GM12878 (cell line): ENCODE data around the gene KLHDC9. TPM values are rescaled to one million over a fixed set of nuclear protein-coding genes. Genes with fewer than 3 reads are reported as not detected.

Source experiments
- ATAC-seq: fragments of 200-7000 bp; cut with Tn5 transposase; 3 replicates; pipeline ENCODE4 v1.9.1; 2020; ENCODE audit warnings: mild to moderate bottlenecking, moderate library complexity
- BruUV-seq: library from RNA; stranded (reverse); fragments of 400-500 nt; replicated peaks from 2 replicates; lab custom pipeline; 2021; lab: Mats Ljungman, UMichigan
- CTCF ChIA-PET: fragments of 300-600 bp; sonication (Branson Sonifier 250); formaldehyde crosslinking; extraction: SDS; loops from one replicate; lab custom pipeline; 2021; ENCODE audit warnings: inconsistent platforms; lab: Yijun Ruan, JAX
- POLR2A ChIA-PET: fragments of 350-600 bp; formaldehyde crosslinking; extraction: SDS; loops from one replicate; lab custom pipeline; 2021; ENCODE audit warnings: inconsistent platforms; lab: Charles Lee
- RAD21 ChIA-PET: fragments of 300-600 bp; sonication (Branson Sonifier 250); formaldehyde crosslinking; loops from one replicate; lab custom pipeline; 2023; ENCODE audit warnings: antibody characterized with exemption; ENCODE audit not compliant: unreplicated experiment; lab: Charles Lee
- SMC1A ChIA-PET: fragments of 300-600 bp; sonication (Branson Sonifier 250); formaldehyde crosslinking; loops from one replicate; lab custom pipeline; 2023; ENCODE audit not compliant: unreplicated experiment, uncharacterized antibody; lab: Charles Lee
- DNase-seq: peaks from one replicate; pipeline ENCODE4 v3.0.0-alpha.2; 2011; ENCODE audit warnings: low read depth, low spot score
- FAIRE-seq: peaks from 3 replicates; lab custom pipeline; 2011; peaks lifted over from hg19 to GRCh38; lab: Jason Lieb, UNC
- H2AFZ ChIP-seq: 2 replicates; pipeline ENCODE4 v1.6.0; 2011; ENCODE audit warnings: low read depth, low read length, control low read depth; ENCODE audit not compliant: control insufficient read depth
- H3K27ac ChIP-seq: 2 replicates; pipeline ENCODE4 v1.5.1; 2011; ENCODE audit warnings: control low read depth; ENCODE audit not compliant: control insufficient read depth, insufficient read depth
- H3K27me3 ChIP-seq, 2 experiments: replicated peaks in 1 of 2; 2 replicates each; pipeline versions ENCODE4 v1.6.0 to v1.6.1; 2011; ENCODE audit warnings: low read length in 1 of 2; ENCODE audit not compliant: control insufficient read depth in 2 of 2, insufficient read depth in 2 of 2
- H3K36me3 ChIP-seq, 2 experiments: 2 replicates each; pipeline ENCODE4 v1.5.1; 2011; ENCODE audit warnings: low read length in 1 of 2; ENCODE audit not compliant: control insufficient read depth in 2 of 2, insufficient read depth in 2 of 2
- H3K4me1 ChIP-seq: 2 replicates; pipeline ENCODE4 v1.6.1; 2011; ENCODE audit warnings: mild to moderate bottlenecking, low read length, moderate library complexity, mixed read lengths; ENCODE audit not compliant: control insufficient read depth, insufficient read depth
- H3K4me2 ChIP-seq: 2 replicates; pipeline ENCODE4 v1.6.0; 2011; ENCODE audit warnings: control low read depth; ENCODE audit not compliant: control insufficient read depth, insufficient read depth
- H3K4me3 ChIP-seq: fragments of 200-600 bp; sonication (generic); 2 replicates; pipeline ENCODE4 v1.5.1; 2016
- H3K79me2 ChIP-seq: 2 replicates; pipeline ENCODE4 v1.6.0; 2011; ENCODE audit warnings: low read length; ENCODE audit not compliant: control insufficient read depth, insufficient read depth
- H3K9ac ChIP-seq: 2 replicates; pipeline ENCODE4 v1.8.0; 2011; ENCODE audit warnings: low read length, control low read depth, mixed read lengths; ENCODE audit not compliant: control insufficient read depth, insufficient read depth
- H3K9me3 ChIP-seq: replicated peaks from 3 replicates; pipeline ENCODE4 v1.5.1; 2011; ENCODE audit warnings: mild to moderate bottlenecking, low read length; ENCODE audit not compliant: control insufficient read depth, insufficient read depth
- H4K20me1 ChIP-seq: 2 replicates; pipeline ENCODE4 v1.6.0; 2011; ENCODE audit not compliant: control insufficient read depth, insufficient read depth
- ATF3 ChIP-seq: IDR thresholded peaks from 2 replicates; pipeline ENCODE4 v1.6.1; 2011; ENCODE audit warnings: low read depth, mild to moderate bottlenecking, low read length, moderate library complexity, borderline replicate concordance; ENCODE audit errors: extremely low read depth
- CBX5 ChIP-seq: sonication (generic); IDR thresholded peaks from 2 replicates; pipeline ENCODE4 v1.6.1; 2016; ENCODE audit warnings: low read depth, moderate library complexity, mild to moderate bottlenecking, inconsistent platforms
- CHD4 ChIP-seq: fragments of 200-600 bp; sonication (generic); IDR thresholded peaks from 2 replicates; pipeline ENCODE4 v1.6.1; 2016; ENCODE audit warnings: mild to moderate bottlenecking
- CREM ChIP-seq: IDR thresholded peaks from 2 replicates; pipeline ENCODE4 v1.6.1; 2014; ENCODE audit warnings: antibody characterized with exemption, low read depth
- FOXM1 ChIP-seq: IDR thresholded peaks from 2 replicates; pipeline ENCODE4 v1.6.1; 2012; ENCODE audit warnings: low read depth, mild to moderate bottlenecking, inconsistent platforms, low read length, moderate library complexity
- IRF4 ChIP-seq: IDR thresholded peaks from 2 replicates; pipeline ENCODE4 v1.6.1; 2011; ENCODE audit warnings: low read depth, low read length
- JUNB ChIP-seq: IDR thresholded peaks from 2 replicates; pipeline ENCODE4 v1.6.1; 2016; ENCODE audit warnings: antibody characterized with exemption, mild to moderate bottlenecking
- KLF5 ChIP-seq: fragments of 450-650 bp; IDR thresholded peaks from 2 replicates; pipeline ENCODE4 v1.6.1; 2014; ENCODE audit warnings: mild to moderate bottlenecking; ENCODE audit not compliant: partially characterized antibody
- POLR2A ChIP-seq: IDR thresholded peaks from 2 replicates; pipeline ENCODE4 v1.6.1; 2011; ENCODE audit warnings: low read depth, mild to moderate bottlenecking, low read length
- RAD51 ChIP-seq: fragments of 450-650 bp; IDR thresholded peaks from 2 replicates; pipeline ENCODE4 v1.6.1; 2016; ENCODE audit warnings: moderate library complexity, mild to moderate bottlenecking, inconsistent platforms
- SIX5 ChIP-seq: IDR thresholded peaks from 2 replicates; pipeline ENCODE4 v1.6.1; 2011; ENCODE audit warnings: mild to moderate bottlenecking, low read depth, low read length, moderate library complexity; ENCODE audit not compliant: severe bottlenecking
- SMARCA5 ChIP-seq: fragments of 450-650 bp; IDR thresholded peaks from 2 replicates; pipeline ENCODE4 v1.6.1; 2017; ENCODE audit warnings: mild to moderate bottlenecking
- SP1 ChIP-seq: IDR thresholded peaks from one replicate; pipeline ENCODE4 v1.6.1; 2011; ENCODE audit warnings: low read depth, low read length
- ZBTB4 ChIP-seq: fragments of 450-650 bp; formaldehyde crosslinking; IDR thresholded peaks from 2 replicates; pipeline ENCODE4 v1.4.0; 2022; ENCODE audit warnings: mild to moderate bottlenecking, moderate library complexity
- ZNF24 ChIP-seq: fragments of 450-650 bp; IDR thresholded peaks from 2 replicates; pipeline ENCODE4 v1.6.1; 2017; ENCODE audit warnings: antibody characterized with exemption, mild to moderate bottlenecking
- WGBS: methylation state at CpG from one replicate; pipeline ENCODE4 v1.1.6; 2016; ENCODE audit warnings: low lambda C conversion rate; ENCODE audit not compliant: insufficient replicate concordance, insufficient coverage; ENCODE audit errors: missing lambda C conversion rate; 5-methylcytosine and 5-hydroxymethylcytosine counted together
- in situ Hi-C: fragments of 300-500 bp; cut with MboI; formaldehyde crosslinking; loops from 9 replicates; pipeline ENCODE4 v1.14.3; 2018; ENCODE audit warnings: mixed read lengths
- intact Hi-C: fragments of 100-400 bp; cut with micrococcal nuclease; formaldehyde crosslinking; loops from one replicate; pipeline ENCODE4 v1.14.2; 2022; ENCODE audit not compliant: unreplicated experiment
- polyA plus RNA-seq, 11 experiments: library from polyadenylated mRNA; depleted of rRNA in 4 of 11; unstranded in 6 of 11; stranded (reverse) in 5 of 11; fragments of >200 nt; fragmentation: Nextera tagmentation in 4 of 11; fragmentation: Illumina TruSeq in 1 of 11; extraction: Ambion mirVana in 4 of 11; extraction: Trizol in 1 of 11; gene quantifications; 1 replicate in 1 of 11; 2 replicates in 10 of 11; pipeline versions ENCODE4 v1.2.1 to v1.2.3, GENCODE V29; 2011 to 2016; ENCODE audit warnings: inconsistent platforms in 2 of 11, missing spikeins in 2 of 11, low read depth in 1 of 11
- total RNA-seq, 4 experiments: library from RNA; depleted of rRNA in 3 of 4; stranded (reverse); fragments of >200 nt in 3 of 4; fragmentation: Illumina TruSeq in 1 of 4; extraction: Trizol in 1 of 4; gene quantifications; 2 replicates each; pipeline versions ENCODE4 v1.2.1 to v1.2.3, GENCODE V29; 2013 to 2021

The KLHDC9 gene
- total and polyA plus RNA-seq, 10 of the 15 experiments (the other 5 are each of a cell fraction or from before 2014, with no cell fraction given) = 0.66 to 4.9 (median 2.6) TPM

- TF ChIP-seq FOXM1 (no peak), KLF5 (no peak), ZBTB4 (CRISPR knock-in tag) (no peak), ZNF24 (no peak)
Measured at GRCh38 chr1:161083748-161084596, 14.2 kb upstream of the KLHDC9 start (continued).

GRCh38 chr1:161084597-161084988 lies 13.6 kb upstream of the KLHDC9 start:
- H3K9me3 ChIP-seq = no peaks in the 10 kb centered on the region
- no peak overlapping the region for H2AFZ ChIP-seq
- TF ChIP-seq ATF3 (no peak), SP1 (no peak), CREM (no peak), SMARCA5 (no peak), SIX5 (no peak), POLR2A (no peak), CBX5 (no peak), IRF4 (no peak), RAD51 (no peak), JUNB (no peak), CHD4 (no peak)
- no peaks in the 10 kb centered on the region for H3K27me3 ChIP-seq
- POLR2A ChIA-PET = no interaction called here
- CTCF ChIA-PET = interaction anchor here (1.0 to 1.3 kb wide), 2 partner anchors 9 to 10 kb away, joined by 3 to 5 read pairs; no protein-coding TSS in a partner anchor
- H3K79me2 ChIP-seq = no peaks in the 10 kb centered on the region
- no peak for ATAC-seq
- intact Hi-C loops = no loop called here
- WGBS = 7% methylated on average over 1 of the region's 1 CpG
- no peak overlapping the region for H3K27ac ChIP-seq
- in situ Hi-C loops = no loop called here
- SMC1A ChIA-PET = interaction anchor here (1.1 to 2.7 kb wide), 3 partner anchors 9 to 175 kb away, joined by 3 to 8 read pairs (median 3); no protein-coding TSS in a partner anchor
- BruUV-seq = no TSS peak
- RAD21 ChIA-PET = interaction anchor here (1.4 kb wide), 1 partner anchor 13 kb away, joined by 3 read pairs; no protein-coding TSS in a partner anchor
- H3K9ac ChIP-seq = no peak overlapping the region
- no peaks in the 10 kb centered on the region for H3K36me3 ChIP-seq
- H4K20me1 ChIP-seq = no peaks in the 10 kb centered on the region
- FAIRE-seq = no peak
- H3K4me2 ChIP-seq = no peak overlapping the region
- no peak overlapping the region for H3K4me3 ChIP-seq
- no peak for DNase-seq
- no peaks in the 10 kb centered on the region; the same call in 1 of the 2 replicates for H3K4me1 ChIP-seq
